Loucy (cell line): Measurements from ENCODE around the gene NUP85.

ENCODE experiments used
- H2AFZ ChIP-seq: fragments of 200-600 bp; sonication (generic); 2 replicates; pipeline ENCODE4 v1.6.0; 2016; ENCODE audit warnings: antibody characterized with exemption, mild to moderate bottlenecking, low read length, moderate library complexity
- H3F3A ChIP-seq: fragments of 200-600 bp; 2 replicates; pipeline ENCODE4 v1.6.0; 2016; ENCODE audit warnings: antibody characterized with exemption, low read depth, mild to moderate bottlenecking
- H3K27me3 ChIP-seq: fragments of 200-600 bp; sonication (generic); 2 replicates; pipeline ENCODE4 v1.6.1; 2014; ENCODE audit warnings: low read length, mild to moderate bottlenecking; ENCODE audit not compliant: insufficient read depth, poor library complexity, severe bottlenecking
- H3K36me3 ChIP-seq: fragments of 200-600 bp; sonication (generic); 2 replicates; pipeline ENCODE4 v1.6.1; 2016; ENCODE audit warnings: low read length; ENCODE audit not compliant: insufficient read depth
- H3K4me1 ChIP-seq: fragments of 200-600 bp; sonication (generic); 2 replicates; pipeline ENCODE4 v1.5.1; 2014; ENCODE audit warnings: low read length, mild to moderate bottlenecking; ENCODE audit not compliant: insufficient read depth, poor library complexity, severe bottlenecking
- H3K4me2 ChIP-seq: fragments of 200-600 bp; sonication (generic); 2 replicates; pipeline ENCODE4 v1.6.0; 2014; ENCODE audit warnings: antibody characterized with exemption, low read length, low read depth, mild to moderate bottlenecking; ENCODE audit not compliant: poor library complexity, severe bottlenecking
- H3K4me3 ChIP-seq: fragments of 200-600 bp; sonication (generic); 2 replicates; pipeline ENCODE4 v1.5.1; 2014; ENCODE audit warnings: low read length, mild to moderate bottlenecking, mixed read lengths; ENCODE audit not compliant: poor library complexity, severe bottlenecking
- H3K79me2 ChIP-seq: fragments of 200-600 bp; sonication (generic); 2 replicates; pipeline ENCODE4 v1.6.1; 2014; ENCODE audit warnings: low read length; ENCODE audit not compliant: insufficient read depth
- H3K9ac ChIP-seq: fragments of 200-600 bp; sonication (generic); 2 replicates; pipeline ENCODE4 v1.6.0; 2014; ENCODE audit warnings: mild to moderate bottlenecking, low read depth, low read length, moderate library complexity; ENCODE audit not compliant: poor library complexity, severe bottlenecking
- H3K9me2 ChIP-seq: fragments of 200-600 bp; sonication (generic); replicated peaks from 2 replicates; pipeline ENCODE4 v1.6.1; 2016; ENCODE audit warnings: low read depth, low read length, mixed read lengths
- H3K9me3 ChIP-seq: fragments of 200-600 bp; sonication (generic); 2 replicates; pipeline ENCODE4 v1.6.1; 2014; ENCODE audit warnings: mild to moderate bottlenecking, antibody characterized with exemption, low read length, low read depth; ENCODE audit not compliant: insufficient read depth
- H4K20me1 ChIP-seq: fragments of 200-600 bp; sonication (generic); 2 replicates; pipeline ENCODE4 v1.6.0; 2014; ENCODE audit warnings: antibody characterized with exemption, low read length, mild to moderate bottlenecking; ENCODE audit not compliant: insufficient read depth, poor library complexity, severe bottlenecking
- CTCF ChIP-seq: fragments of 200-600 bp; sonication (generic); conservative IDR thresholded peaks from 2 replicates; pipeline ENCODE4 v1.5.1; 2014; ENCODE audit warnings: mild to moderate bottlenecking, antibody characterized with exemption, low read length
- EZH2phosphoT487 ChIP-seq: fragments of 200-600 bp; IDR thresholded peaks from 2 replicates; pipeline ENCODE4 v1.6.1; 2018; ENCODE audit warnings: antibody characterized with exemption, mild to moderate bottlenecking, moderate library complexity, borderline replicate concordance

Gene NUP85

GRCh38 chr17:75270218-75270965 is 64.9 kb downstream of the NUP85 start:
- no peaks in the 10 kb centered on the region for H3K9me2 ChIP-seq
- H3K9me3 ChIP-seq: no peaks in the 10 kb centered on the region
- no peak for TF ChIP-seq EZH2phosphoT487
- TF ChIP-seq CTCF: peak; percentile 50
- no peaks in the 10 kb centered on the region for H4K20me1 ChIP-seq
- H3F3A ChIP-seq: no peaks in the 10 kb centered on the region
- H3K9ac ChIP-seq: peak overlapping the region; percentile 85
- H3K4me3 ChIP-seq: peak overlapping the region; percentile 87
- peaks cover 34% of the 10 kb centered on the region; the same call in 1 of the 2 replicates for H3K79me2 ChIP-seq
- peak overlapping the region; percentile 91 for H3K4me2 ChIP-seq
- H3K36me3 ChIP-seq: peaks cover 18% of the 10 kb centered on the region; the same call in 1 of the 2 replicates
- H3K4me1 ChIP-seq: peaks cover 26% of the 10 kb centered on the region
- no peaks in the 10 kb centered on the region for H3K27me3 ChIP-seq
- H2AFZ ChIP-seq: peak overlapping the region; percentile 88

GRCh38 chr17:75270966-75271232 is 65.4 kb downstream of the NUP85 start, which contains the start of gene MIF4GD:
MIF4GD (minus strand) TSS chr17:75271231; CDS start chr17:75270195, 1,036 bp downstream.
- Histone ChIP-seq H4K20me1 (no peaks in the 10 kb centered on the region), H3K9ac (peak within 1 kb of the TSS; percentile 87), H3K9me3 (no peaks in the 10 kb centered on the region), H3F3A (no peaks in the 10 kb centered on the region), H3K9me2 (no peaks in the 10 kb centered on the region), H3K4me2 (peak within 1 kb of the TSS; percentile 91), H2AFZ (peak within 1 kb of the TSS; percentile 91), H3K27me3 (no peaks in the 10 kb centered on the region), H3K79me2 (peaks cover 34% of the 10 kb centered on the region; the same call in 1 of the 2 replicates), H3K4me1 (peaks cover 26% of the 10 kb centered on the region), H3K4me3 (peak within 1 kb of the TSS; percentile 87), H3K36me3 (peaks cover 12% of the 10 kb centered on the region; the same call in 1 of the 2 replicates)
- no peak for TF ChIP-seq CTCF
- no peak for TF ChIP-seq EZH2phosphoT487

GRCh38 chr17:75271233-75271954 is 65.9 kb downstream of the NUP85 start:
- peak overlapping the region; percentile 91 for H2AFZ ChIP-seq
- H3K36me3 ChIP-seq: peaks cover 7% of the 10 kb centered on the region; the same call in 1 of the 2 replicates
- H3F3A ChIP-seq: no peaks in the 10 kb centered on the region

More at GRCh38 chr17:75271233-75271954, 65.9 kb downstream of the NUP85 start:
- Histone ChIP-seq H3K27me3 (no peaks in the 10 kb centered on the region), H3K9me2 (no peaks in the 10 kb centered on the region), H3K4me1 (peaks cover 26% of the 10 kb centered on the region), H3K9ac (peak overlapping the region; percentile 87), H3K9me3 (no peaks in the 10 kb centered on the region), H4K20me1 (no peaks in the 10 kb centered on the region), H3K79me2 (peaks cover 34% of the 10 kb centered on the region; the same call in 1 of the 2 replicates), H3K4me2 (peak overlapping the region; percentile 90), H3K4me3 (peak overlapping the region; percentile 87)
- TF ChIP-seq EZH2phosphoT487: no peak
- peak; percentile 49 for TF ChIP-seq CTCF
